SK-N-DZ (cell line): Measurements from ENCODE around the gene KRTAP9-9.
"Not testable (repeated sequence)": the region's sequence is repeated elsewhere in the genome, so short reads cannot be mapped to it uniquely, and the experiment has no call there.

Experiments
- DNase-seq: peaks from one replicate; pipeline ENCODE4 v3.0.0-alpha.2; 2015; ENCODE audit warnings: low spot score

Gene KRTAP9-9

DNA sequence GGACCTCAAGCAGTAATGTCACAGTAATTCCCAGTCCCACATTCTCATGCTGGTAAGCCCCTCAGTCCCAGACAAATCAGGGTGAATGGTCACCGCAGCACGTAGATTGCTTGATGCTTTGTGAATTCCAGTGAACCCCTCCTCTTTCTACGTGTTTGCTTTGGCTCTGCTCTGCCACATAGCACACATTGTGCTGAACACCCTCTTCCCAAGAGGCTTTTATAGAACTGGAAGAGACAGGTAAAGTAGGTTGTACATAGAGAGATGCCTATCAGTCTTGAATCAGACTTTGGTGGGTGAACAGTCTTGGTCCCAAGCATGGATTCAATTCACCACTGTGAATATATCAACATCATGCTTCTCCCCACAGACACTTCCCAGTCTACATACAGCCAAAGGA is 9.4 kb downstream of the KRTAP9-9 start:
- peak; percentile 0 for DNase-seq

DNA sequence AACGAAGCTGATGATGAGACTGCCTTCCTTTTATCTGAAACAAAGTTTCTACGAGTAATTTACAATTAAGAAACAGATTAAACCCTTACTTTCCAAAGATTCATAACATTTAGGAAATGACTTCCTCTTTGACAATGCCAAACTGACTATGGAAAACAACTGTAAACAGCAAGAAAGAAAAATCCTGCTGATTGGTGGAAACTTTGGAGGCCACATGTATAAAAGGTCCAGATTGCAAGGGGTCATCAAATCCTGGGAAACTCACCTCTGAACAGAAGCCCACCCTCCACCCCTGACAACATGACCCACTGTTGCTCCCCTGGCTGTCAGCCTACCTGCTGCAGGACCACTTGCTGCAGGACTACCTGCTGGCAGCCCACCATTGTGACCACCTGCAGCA is 9.9 kb downstream of the KRTAP9-9 start, which contains the start of gene KRTAP9-6:
KRTAP9-6 (plus strand) TSS at position 301 of the 400 bp plus-strand sequence; CDS start at position 301, 0 bp downstream.
- DNase-seq, result no peak

DNA sequence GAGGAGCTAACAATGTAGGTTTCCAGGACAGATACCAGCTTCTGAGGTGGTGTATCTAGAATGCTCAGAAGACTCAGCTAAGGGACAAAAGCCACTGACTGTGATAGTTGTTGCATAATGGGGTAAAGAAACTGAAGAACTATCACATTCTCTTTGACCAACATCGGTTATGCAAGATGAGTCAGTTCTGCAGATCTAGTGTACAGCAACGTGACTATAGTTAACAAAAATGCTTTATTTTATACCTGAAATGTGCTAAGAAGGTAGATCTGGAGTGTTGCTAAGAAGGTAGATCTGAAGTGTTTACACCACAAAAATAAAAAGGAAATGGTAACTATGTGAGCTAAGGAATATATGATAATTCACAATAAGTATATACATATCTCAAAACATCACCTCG is 12.5 kb downstream of the KRTAP9-9 start:
- DNase-seq, result no peak

DNA sequence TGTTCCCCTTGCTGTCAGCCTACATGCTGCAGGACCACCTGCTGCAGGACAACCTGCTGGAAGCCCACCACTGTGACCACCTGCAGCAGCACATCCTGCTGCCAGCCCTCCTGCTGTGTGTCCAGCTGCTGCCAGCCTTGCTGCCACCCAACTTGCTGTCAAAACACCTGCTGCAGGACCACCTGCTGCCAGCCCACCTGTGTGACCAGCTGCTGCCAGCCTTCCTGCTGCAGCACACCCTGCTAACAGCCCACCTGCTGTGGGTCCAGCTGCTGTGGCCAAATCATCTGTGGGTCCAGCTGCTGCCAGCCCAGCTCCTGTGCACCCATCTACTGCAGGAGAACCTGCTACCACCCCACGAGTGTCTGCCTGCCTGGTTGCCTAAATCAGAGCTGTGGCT is 16.1 kb downstream of the KRTAP9-9 start:
- DNase-seq, result not testable (repeated sequence)

DNA sequence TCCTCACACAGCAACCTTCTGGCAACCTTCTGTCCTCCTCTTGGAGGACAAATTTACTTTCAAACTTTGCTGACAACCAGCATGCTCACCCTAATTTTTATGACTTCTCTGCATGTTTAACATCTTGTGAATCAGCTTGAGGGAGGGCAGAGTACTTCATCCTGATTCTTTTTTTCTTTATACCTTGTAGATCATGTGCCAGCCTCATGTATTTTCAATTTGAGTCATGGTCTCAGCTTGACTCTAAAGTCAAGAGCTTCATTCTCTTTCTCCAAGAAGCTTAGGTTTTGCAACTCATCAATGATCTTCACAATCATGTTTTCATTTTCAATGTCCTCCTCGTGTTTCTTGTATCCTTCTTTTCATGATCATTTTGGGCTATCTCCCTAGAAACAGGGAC is 16.7 kb downstream of the KRTAP9-9 start:
- no peak for DNase-seq

DNA sequence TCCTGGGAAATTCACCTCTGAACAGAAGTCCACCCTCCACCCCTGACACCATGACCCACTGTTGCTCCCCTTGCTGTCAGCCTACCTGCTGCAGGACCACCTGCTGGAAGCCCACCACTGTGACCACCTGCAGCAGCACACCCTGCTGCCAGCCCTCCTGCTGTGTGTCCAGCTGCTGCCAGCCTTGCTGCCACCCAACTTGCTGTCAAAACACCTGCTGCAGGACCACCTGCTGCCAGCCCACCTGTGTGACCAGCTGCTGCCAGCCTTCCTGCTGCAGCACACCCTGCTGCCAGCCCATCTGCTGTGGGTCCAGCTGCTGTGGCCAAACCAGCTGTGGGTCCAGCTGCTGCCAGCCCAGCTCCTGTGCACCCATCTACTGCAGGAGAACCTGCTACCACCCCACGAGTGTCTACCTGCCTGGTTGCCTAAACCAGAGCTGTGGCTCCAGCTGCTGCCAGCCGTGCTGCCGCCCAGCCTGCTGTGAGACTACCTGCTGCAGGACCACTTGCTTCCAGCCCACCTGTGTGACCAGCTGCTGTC is 20.5 kb downstream of the KRTAP9-9 start, which contains the start of gene KRTAP9-7:
KRTAP9-7 (plus strand) TSS at position 51 of the 543 bp plus-strand sequence; CDS start at position 51, 0 bp downstream.
- not testable (repeated sequence) for DNase-seq

DNA sequence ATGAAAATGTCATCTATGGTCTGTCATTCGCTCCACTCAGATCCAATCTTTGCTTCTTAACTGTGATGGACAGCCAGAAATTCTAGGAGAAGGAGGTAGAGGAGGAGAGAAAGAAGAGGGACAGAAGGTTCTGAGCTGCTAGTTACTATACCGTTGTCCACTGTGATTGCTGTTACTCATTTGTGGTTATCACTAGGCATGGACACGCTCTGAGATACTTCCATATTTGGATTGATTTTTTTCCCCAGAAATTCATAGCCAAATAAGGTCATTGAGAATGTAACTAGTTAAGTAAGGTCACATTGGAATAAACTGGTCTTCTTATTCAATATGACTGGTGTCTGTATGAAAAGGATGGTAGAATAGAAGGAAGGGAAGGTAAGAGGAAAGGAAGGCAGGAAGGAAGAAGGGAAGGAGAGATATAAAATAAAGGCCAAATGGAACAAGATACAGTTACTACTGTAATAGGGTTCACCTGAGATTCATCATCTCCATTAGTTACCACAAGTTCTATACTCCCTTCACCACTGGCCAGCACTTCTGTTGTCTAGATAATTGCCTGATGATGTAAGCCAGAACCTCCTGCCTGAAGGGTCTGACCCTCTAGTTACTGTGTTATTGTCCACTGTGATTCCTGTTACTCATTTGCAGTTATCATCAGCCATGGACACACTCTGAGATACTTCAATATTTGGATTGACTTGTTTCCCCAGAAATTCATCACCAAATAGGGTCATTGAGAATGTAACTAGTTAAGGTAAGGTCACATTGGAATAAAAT is 23.2 kb downstream of the KRTAP9-9 start:
- DNase-seq, result peak; percentile 0

DNA sequence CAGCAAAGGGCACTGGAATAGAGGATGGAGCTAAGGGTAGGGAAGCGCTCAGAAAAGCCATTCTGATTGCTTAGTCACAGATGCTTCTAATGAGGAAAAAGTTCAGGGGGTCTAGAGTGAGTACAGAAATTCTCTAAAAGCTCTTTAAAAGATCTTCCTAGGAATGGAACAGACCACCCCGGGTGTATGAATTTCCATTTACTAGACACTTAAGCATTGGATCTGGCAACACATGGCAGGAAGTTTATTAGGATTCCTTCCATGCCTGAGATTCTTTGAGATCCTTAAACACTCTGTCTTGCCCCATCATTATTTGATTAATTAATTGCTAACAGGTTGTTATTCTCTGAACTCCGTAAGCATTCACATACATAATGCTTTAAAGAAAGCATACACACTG is 28.9 kb downstream of the KRTAP9-9 start:
- DNase-seq, result peak; percentile 0

DNA sequence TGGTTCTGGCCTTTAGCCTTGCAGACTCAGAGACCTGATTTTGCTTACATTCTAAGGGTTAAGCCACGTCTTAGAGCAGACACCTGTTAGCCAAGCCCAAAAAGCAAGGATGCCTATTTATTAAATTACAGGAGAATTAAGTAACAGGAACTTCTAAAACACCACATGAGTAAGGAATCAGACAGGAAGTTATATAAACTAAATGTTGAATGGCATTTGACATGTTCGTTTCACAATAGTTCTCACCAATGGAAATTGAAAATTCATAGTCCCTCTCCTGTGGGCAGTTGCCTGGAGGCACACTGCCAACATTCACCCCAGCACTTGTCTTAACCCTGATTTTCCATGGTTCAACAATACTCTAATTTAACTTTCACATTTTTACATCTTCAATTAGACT is 29.4 kb downstream of the KRTAP9-9 start:
- peak; percentile 0 for DNase-seq

DNA sequence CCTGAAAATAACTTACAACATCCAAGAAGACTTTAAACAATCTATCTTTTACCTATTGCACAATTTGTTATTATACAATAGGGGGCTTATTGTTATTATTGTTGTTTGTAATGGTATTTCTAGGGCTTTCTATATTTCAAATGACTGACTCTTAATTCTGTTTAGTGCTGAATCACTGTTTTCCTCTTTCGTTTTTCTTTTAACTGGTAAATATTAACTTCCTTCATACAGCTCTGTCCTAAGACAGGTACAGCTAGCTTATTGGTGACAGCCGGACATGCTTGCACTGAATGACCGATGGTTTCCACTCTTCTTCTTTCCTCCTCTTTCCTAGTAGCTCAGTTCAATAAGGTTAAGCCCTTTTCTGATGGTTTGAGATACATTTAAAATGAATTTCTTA is 31.9 kb downstream of the KRTAP9-9 start:
- DNase-seq, result no peak

DNA sequence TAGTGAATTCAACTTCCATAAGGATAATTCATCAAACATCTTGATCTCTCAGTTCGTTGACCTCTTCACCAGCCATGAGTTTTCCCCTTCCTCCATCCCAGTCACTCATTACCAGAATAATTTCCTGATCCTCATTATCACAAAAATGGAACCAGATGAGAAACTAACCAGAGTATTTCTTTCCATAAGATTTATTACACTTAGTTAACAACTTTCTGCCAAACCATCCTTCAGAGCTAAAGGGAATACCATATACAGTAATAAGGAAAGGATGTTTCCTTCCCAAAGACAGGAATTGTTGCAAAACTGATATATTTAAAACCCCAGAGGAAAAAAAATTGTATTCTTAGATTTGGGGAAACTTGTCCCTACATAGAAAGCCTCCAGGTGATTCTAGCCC is 38.8 kb downstream of the KRTAP9-9 start:
- DNase-seq, result no peak

DNA sequence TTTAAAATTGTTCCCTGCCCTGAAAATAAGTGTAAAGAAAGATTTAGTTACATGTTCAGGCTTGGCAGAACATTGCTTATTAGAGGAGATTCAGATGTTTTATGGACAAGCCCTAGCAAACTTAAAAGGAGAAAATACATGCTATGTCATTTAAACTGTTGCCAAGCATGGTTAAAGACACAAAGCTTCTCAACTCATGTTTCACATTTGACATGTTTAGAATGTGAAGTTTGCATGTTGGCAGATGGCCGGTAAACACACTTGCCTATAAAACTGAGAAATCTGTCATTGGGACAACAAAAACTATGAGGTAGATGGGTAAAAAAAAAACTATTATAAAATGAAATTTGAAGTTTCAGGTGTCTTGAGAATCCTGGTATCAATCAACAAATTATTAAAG is 41.7 kb downstream of the KRTAP9-9 start:
- no peak for DNase-seq

DNA sequence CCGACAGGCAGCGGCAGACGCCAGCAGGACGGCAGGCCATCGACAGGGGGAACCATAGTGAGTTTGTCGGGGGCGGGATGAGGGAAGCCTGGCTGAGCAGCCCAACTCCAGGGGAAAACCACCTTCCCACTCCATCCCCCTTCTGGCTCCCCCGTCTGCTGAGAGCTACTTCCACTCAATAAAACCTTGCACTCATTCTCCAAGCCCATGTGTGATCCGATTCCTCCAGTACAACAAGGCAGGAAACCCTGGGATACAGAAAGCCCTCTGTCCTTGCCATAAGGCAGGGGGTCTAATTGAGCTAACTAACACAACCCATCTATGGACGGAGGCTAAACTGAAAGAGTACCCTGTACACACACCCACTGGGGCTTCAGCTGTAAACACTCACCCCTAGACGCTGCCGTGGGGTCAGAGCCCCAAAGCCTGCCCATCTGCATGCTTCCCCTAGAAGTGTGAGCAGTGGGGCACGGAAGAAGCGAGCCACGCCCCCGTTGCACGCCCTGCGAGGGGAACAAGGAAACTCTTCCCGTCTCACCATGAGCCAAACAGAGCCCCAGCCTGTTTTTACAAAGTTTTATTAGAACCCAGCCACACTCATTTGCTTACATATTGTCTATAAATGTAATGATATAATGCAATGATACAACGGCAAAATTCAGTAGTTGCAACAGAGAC is 43.4 kb downstream of the KRTAP9-9 start:
- no peak for DNase-seq

DNA sequence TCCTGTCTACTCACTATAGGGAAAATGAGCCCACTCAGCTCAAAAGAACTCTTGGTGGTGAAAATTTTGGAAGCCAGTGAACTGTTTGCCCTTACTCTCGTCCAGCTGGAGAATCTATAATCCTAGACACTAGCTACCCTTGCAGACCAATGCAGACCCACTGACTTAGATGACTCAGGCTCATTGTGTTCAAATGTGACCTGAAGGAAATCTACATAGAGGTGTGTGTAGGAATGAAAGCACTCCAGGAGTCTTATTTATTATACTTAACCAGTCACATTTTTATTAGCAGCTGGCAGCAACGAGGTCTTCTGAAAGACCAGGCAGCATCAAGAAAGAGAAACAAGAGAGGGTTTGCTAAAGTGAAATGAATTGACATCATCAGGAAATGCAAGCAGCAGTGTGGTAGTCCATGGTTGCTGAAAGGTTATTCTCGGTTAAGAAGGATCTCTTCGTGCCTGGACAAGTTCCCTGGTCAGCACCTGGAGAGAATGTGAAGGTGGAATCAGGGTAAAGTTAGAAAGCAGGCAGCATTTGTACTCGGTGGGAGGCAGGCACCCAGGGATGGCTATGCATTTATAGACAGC is 46.1 kb downstream of the KRTAP9-9 start:
- DNase-seq, result no peak

DNA sequence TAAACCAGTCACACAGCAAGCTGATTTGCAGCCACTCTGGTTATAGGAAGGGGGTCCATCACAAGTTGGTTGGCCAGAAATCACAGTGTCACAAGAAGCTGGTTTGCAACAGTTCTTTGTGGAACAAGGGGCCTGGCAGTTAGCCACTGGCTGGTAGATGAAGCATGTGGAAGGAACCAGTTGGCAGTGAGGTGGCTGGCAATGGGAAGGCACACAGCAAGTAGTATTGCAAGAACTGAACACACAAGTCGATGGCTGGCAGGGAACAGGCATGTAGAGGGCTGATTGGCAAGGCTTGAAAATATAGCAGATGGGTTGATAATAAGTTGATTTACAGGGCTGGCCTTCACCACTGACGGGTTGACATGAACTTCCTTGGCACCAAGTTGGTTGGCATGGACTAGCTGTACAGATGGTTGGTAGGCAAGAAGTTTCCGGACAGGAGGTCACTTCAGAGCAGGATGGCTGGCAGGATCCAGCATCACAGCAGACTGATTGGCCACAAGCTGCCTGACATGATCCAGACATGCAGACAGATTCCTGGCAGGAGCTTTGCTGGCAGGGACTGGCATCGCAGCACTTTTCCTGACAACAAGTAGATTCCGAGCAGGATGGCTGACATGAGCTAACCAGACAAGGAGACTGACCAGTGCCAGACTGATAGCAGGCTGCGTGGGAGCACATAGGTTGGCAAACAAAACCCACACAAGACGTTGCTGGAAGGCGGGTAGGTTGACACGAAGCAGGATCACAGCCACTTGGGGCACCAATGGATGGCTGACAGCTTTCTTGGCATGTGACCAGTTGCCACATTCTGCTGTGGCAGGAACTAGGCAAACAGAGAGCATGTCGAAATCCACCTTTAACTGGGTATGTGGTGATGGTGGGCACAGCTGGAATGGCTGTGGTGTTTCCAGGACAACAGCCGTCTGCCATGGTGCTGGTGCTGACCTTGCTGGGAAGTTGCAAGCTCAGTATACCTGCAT is 47.0 kb downstream of the KRTAP9-9 start, which contains the start of gene KRTAP29-1:
KRTAP29-1 (minus strand) TSS at position 936 of the 986 bp plus-strand sequence; CDS start at position 936, 0 bp downstream.
- no peak for DNase-seq

DNA sequence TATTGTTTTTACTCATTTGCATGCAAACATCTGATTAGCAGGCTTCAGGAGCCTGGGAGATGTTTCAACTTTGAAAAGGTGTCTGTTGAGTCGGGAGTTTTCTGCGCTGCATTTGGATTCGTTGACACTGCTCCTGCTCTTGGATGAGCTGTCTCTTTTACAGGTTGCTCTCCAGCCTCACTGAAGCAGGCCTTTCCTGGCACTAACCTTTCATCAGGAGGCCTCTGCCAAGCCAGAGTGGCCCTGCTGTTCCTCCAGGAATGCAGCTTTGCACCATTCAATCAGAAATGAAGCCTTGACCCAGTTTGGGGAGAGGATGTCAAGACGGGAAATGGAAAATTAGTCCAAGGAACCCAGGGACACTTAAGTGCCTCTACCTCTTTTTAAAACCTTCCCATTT is 47.8 kb downstream of the KRTAP9-9 start:
- no peak for DNase-seq

DNA sequence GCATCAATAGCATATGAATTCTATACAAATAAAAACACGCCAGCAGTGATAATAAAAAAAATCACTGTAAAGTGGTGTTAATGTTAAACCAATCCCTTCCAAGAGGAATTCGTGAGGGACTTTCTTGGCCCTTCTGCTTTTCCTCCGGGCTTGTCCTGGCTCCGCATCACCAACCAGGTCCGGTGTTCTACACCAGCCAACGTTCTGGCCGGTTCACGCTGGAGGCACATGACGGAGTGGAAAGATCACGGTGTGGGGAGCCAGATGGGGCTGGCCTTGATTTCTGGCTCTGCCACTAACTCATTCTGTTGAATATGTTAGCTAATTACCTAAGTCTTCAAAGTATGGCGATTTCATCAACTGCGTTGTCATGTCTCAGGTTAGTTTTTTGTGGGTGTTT is 48.9 kb downstream of the KRTAP9-9 start:
- no peak for DNase-seq
